ENCODE data around the gene BTN3A1. TPM values are rescaled to one million over a fixed set of nuclear protein-coding genes. Genes with fewer than 3 reads are reported as not detected.

The BTN3A1 gene
- total and polyA plus RNA-seq, 2 of the 8 experiments (the other 6 are each of a cell fraction or from before 2014, with no cell fraction given): 4.7 to 5.6 TPM

Other genes starting within 250 kb of the BTN3A1 start
- 5.5 and 5.6 TPM in 2 replicates for gene BTN3A2, start 37.1 kb upstream of the BTN3A1 start, total RNA-seq (2021; fragmentation: NEBNext Ultra II Directional; extraction: Animal tissue kit (Norgen Biotek cat#: 25700))
- 3.4 and 5.3 TPM in 2 replicates for gene BTN3A2, start 37.1 kb upstream of the BTN3A1 start, polyA plus RNA-seq (2011; rRNA removed)
- 16.0 and 20.2 TPM in 2 replicates for gene BTN2A2, start 19.2 kb upstream of the BTN3A1 start, total RNA-seq (2021; fragmentation: NEBNext Ultra II Directional; extraction: Animal tissue kit (Norgen Biotek cat#: 25700))
- gene BTN2A2, start 19.2 kb upstream of the BTN3A1 start, polyA plus RNA-seq (2011; rRNA removed): 12.2 and 14.9 TPM in 2 replicates
- gene BTN3A3, start 38.2 kb downstream of the BTN3A1 start, total RNA-seq (2021; fragmentation: NEBNext Ultra II Directional; extraction: Animal tissue kit (Norgen Biotek cat#: 25700)): 2.0 and 3.4 TPM in 2 replicates
- gene BTN3A3, start 38.2 kb downstream of the BTN3A1 start, polyA plus RNA-seq (2011; rRNA removed): 2.6 and 2.9 TPM in 2 replicates
- gene BTN2A1, start 55.7 kb downstream of the BTN3A1 start, total RNA-seq (2021; fragmentation: NEBNext Ultra II Directional; extraction: Animal tissue kit (Norgen Biotek cat#: 25700)): 10.6 and 11.0 TPM in 2 replicates
- gene BTN2A1, start 55.7 kb downstream of the BTN3A1 start, polyA plus RNA-seq (2011; rRNA removed): 8.7 and 8.9 TPM in 2 replicates
- 0.28 and 0.55 TPM in 2 replicates for gene BTN1A1, start 98.0 kb downstream of the BTN3A1 start, total RNA-seq (2021; fragmentation: NEBNext Ultra II Directional; extraction: Animal tissue kit (Norgen Biotek cat#: 25700))
- gene BTN1A1, start 98.0 kb downstream of the BTN3A1 start, polyA plus RNA-seq (2011; rRNA removed): 0.22 and 0.35 TPM in 2 replicates
- gene HMGN4, start 136.1 kb downstream of the BTN3A1 start, total RNA-seq (2021; fragmentation: NEBNext Ultra II Directional; extraction: Animal tissue kit (Norgen Biotek cat#: 25700)): 61.9 and 66.4 TPM in 2 replicates
- 18.3 and 23.4 TPM in 2 replicates for gene HMGN4, start 136.1 kb downstream of the BTN3A1 start, polyA plus RNA-seq (2011; rRNA removed)
- 20.5 and 20.6 TPM in 2 replicates for gene ABT1, start 194.7 kb downstream of the BTN3A1 start, total RNA-seq (2021; fragmentation: NEBNext Ultra II Directional; extraction: Animal tissue kit (Norgen Biotek cat#: 25700))
- 28.4 and 30.7 TPM in 2 replicates for gene ABT1, start 194.7 kb downstream of the BTN3A1 start, polyA plus RNA-seq (2011; rRNA removed)

All from H1 (cell line).